Left kidney (tissue), 2 donors: Measurements from ENCODE around the gene GPR183. TPM values are rescaled to one million over a fixed set of nuclear protein-coding genes. Genes with fewer than 3 reads are reported as not detected.

Experiments used
- DNase-seq: peaks from one replicate; pipeline ENCODE4 v3.0.0-alpha.2; 2013
- polyA plus RNA-seq: library from polyadenylated mRNA; unstranded; fragments of 120-200 nt; gene quantifications from one replicate; pipeline ENCODE4 v1.2.1, GENCODE V29; 2013; ENCODE audit not compliant: insufficient read length

The GPR183 gene
- polyA plus RNA-seq, 1 donor = 2.3 TPM

DNA sequence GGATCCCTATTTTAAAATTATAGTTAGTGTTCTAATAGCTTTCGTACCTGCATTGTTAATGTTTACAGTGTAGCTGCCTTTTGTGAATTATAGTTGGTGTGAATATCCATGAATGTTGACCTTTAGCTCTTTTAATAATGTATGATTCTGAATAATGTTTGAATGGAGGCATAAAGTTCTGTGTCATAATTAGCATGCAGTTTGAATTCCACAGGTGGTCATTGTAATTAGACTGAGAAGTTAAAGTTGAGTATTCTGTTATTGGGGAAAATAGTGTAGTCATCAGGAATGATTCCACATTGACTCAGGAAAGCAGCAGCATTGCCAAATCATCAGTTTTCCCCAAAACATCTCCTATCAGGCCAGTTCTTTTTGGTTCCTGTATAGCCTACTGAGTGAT lies 61.1 kb downstream of the GPR183 start:
- DNase-seq = no peak

Other genes starting within 250 kb of the GPR183 start
- gene UBAC2, start 106.5 kb downstream of the GPR183 start, polyA plus RNA-seq = 93.5 TPM
- 0.28 TPM for gene GPR18, start 49.0 kb downstream of the GPR183 start, polyA plus RNA-seq
- 220 TPM for gene TM9SF2, start 194.1 kb upstream of the GPR183 start, polyA plus RNA-seq